ENCODE data around the gene DSC1.

DNA sequence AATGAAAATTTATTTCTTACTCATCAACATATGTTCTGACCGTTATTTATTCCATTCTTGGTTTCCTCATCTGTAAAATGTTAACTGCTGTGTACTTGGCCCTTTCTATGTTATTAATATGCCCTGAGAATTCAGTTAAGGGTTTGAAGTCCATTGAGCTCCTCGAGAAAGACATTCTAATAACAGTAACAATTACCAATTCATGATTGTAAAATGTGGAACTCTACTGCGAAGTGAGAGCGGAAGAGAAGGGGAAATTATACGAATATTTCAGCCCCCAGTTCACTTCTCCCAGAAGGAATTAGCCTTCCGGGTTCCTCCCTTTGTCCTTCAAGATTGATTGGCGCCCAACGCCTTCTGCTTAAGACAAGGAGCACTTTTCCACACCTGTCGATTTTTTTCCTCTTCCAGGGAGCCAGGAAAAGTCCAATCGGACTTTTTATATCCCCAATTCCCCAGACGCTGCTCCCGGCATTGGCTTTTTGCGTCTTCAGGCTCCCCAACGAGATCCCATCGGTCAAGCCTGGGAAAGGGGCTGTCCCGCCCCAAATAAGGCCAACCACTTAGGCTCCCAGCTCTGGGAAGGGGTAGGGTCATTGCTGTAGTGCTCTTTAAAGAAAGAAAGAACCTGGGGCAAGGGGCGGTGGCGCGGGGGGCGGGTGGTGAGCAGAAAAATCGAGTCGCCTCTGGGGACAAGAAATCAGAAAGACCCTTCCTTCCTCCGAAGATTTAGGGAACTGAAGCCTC lies 62.0 kb downstream of the DSC1 start:
- TF ChIP-seq POLR2A (IDR thresholded peaks at IDR 0.05): no peak
- no peak for TF ChIP-seq POLR2AphosphoS5 (IDR thresholded peaks at IDR 0.05)

All from stomach (tissue), 4 donors.